ENCODE results near the gene PKD1L1. TPM values are rescaled to one million over a fixed set of nuclear protein-coding genes. Genes with fewer than 3 reads are reported as not detected.
"Not testable (repeated sequence)": the region's sequence is repeated elsewhere in the genome, so short reads cannot be mapped to it uniquely, and the experiment has no call there.

PKD1L1 gene
- total RNA-seq, 2 experiments from 2014 or later, result 0.06 to 0.19 TPM

- ATAC-seq; H3K4me3 Mint-ChIP-seq; H3K27ac Mint-ChIP-seq; DNase-seq; H3K4me1 Mint-ChIP-seq; CTCF ChIA-PET; H3K9me3 Mint-ChIP-seq (ENCODE audit: low read depth); H3K36me3 Mint-ChIP-seq; H3K27me3 Mint-ChIP-seq: not testable (repeated sequence)
Observed at GRCh38 chr7:47751724-47752123, 196.5 kb downstream of the PKD1L1 start.

DNA sequence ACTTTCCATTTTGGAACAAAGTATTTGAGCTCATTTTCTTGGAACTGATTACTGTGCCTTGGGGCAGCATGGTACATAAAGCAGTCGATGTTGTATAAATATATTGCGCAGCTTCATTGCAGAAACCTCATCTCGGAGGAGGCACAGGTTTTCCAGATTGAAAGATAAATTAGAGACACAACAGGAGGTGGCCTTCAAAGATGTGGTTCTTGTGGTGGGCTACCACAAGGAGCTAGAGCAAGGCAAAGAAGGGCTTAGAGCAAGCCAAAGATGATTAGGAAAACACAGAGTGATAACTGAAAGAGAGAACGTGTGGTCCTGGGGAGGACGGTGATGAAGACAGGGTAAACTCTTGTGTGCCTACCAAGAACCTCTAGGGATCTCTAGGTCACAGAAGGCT, 197.2 kb downstream of the PKD1L1 start:
- CTCF ChIA-PET, result interaction anchor here (1.0 kb wide), 1 partner anchor 12 kb away, joined by 3 read pairs; no protein-coding TSS in a partner anchor
- DNase-seq (no peak), ATAC-seq (no peak)
- no peak overlapping the region for H3K27ac Mint-ChIP-seq
- H3K9me3 Mint-ChIP-seq (ENCODE audit: low read depth), result no peaks in the 10 kb centered on the region
- H3K27me3 Mint-ChIP-seq, result peaks cover 2% of the 10 kb centered on the region
- no peaks in the 10 kb centered on the region for H3K36me3 Mint-ChIP-seq
- H3K4me3 Mint-ChIP-seq, result no peak overlapping the region
- peaks cover 3% of the 10 kb centered on the region for H3K4me1 Mint-ChIP-seq

- no peak overlapping the region for H3K27ac Mint-ChIP-seq
- CTCF ChIA-PET, result no interaction called here
- no peaks in the 10 kb centered on the region for H3K9me3 Mint-ChIP-seq (ENCODE audit: low read depth)
- no peaks in the 10 kb centered on the region for H3K36me3 Mint-ChIP-seq
- ATAC-seq (no peak), DNase-seq (no peak)
- peaks cover 5% of the 10 kb centered on the region for H3K27me3 Mint-ChIP-seq
- no peak overlapping the region for H3K4me3 Mint-ChIP-seq
- peaks cover 3% of the 10 kb centered on the region for H3K4me1 Mint-ChIP-seq
Observed at GRCh38 chr7:47748041-47748440, 200.2 kb downstream of the PKD1L1 start.

GRCh38 chr7:47747160-47747559, 201.1 kb downstream of the PKD1L1 start:
- H3K36me3 Mint-ChIP-seq, result no peaks in the 10 kb centered on the region
- ATAC-seq (no peak), DNase-seq (no peak)
- H3K27me3 Mint-ChIP-seq, result peaks cover 5% of the 10 kb centered on the region
- no peak overlapping the region for H3K4me3 Mint-ChIP-seq
- no peak overlapping the region for H3K27ac Mint-ChIP-seq
- H3K4me1 Mint-ChIP-seq, result peaks cover 3% of the 10 kb centered on the region
- CTCF ChIA-PET, result no interaction called here
- H3K9me3 Mint-ChIP-seq (ENCODE audit: low read depth), result no peaks in the 10 kb centered on the region

DNA sequence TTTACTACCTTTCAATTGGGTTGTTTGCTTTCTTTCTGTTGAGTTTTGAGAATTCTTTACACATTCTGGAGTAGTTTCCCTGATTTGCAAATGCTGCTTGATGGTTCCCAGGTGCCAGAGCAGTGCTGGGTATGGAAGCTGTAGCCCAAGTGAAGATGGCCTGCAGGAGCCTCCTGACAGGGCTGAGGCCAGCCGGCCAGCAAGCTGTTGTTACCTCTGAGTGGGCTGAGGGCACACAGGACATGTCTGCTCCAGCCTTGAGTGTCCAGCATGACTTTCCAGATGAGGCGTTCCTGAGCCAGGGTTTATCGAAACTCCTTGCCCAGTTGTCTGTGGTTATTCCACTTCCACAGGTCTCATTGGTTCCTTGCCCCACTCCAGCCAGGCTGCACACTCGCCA, 201.8 kb downstream of the PKD1L1 start:
- Mint-ChIP-seq H3K36me3 (no peaks in the 10 kb centered on the region), H3K27ac (no peak overlapping the region), H3K9me3 (ENCODE audit: low read depth) (no peaks in the 10 kb centered on the region), H3K27me3 (peaks cover 5% of the 10 kb centered on the region), H3K4me3 (no peak overlapping the region), H3K4me1 (peaks cover 3% of the 10 kb centered on the region)
- DNase-seq (no peak), ATAC-seq (no peak)
- CTCF ChIA-PET, result no interaction called here

GRCh38 chr7:47744883-47745282, 203.4 kb downstream of the PKD1L1 start:
- DNase-seq, result no peak
- Mint-ChIP-seq H3K27me3 (peaks cover 5% of the 10 kb centered on the region), H3K36me3 (no peaks in the 10 kb centered on the region), H3K27ac (no peak overlapping the region), H3K4me1 (no peaks in the 10 kb centered on the region), H3K4me3 (no peak overlapping the region), H3K9me3 (ENCODE audit: low read depth) (no peaks in the 10 kb centered on the region)
- CTCF ChIA-PET, result no interaction called here
- ATAC-seq, result no peak

GRCh38 chr7:47743965-47744591, 204.2 kb downstream of the PKD1L1 start:
- peaks cover 5% of the 10 kb centered on the region for H3K27me3 Mint-ChIP-seq
- no peak for DNase-seq
- H3K4me3 Mint-ChIP-seq, result no peak overlapping the region
- H3K36me3 Mint-ChIP-seq, result no peaks in the 10 kb centered on the region
- H3K27ac Mint-ChIP-seq, result no peak overlapping the region
- CTCF ChIA-PET, result no interaction called here
- ATAC-seq, result no peak
- H3K4me1 Mint-ChIP-seq, result no peaks in the 10 kb centered on the region
- H3K9me3 Mint-ChIP-seq (ENCODE audit: low read depth), result no peaks in the 10 kb centered on the region

GRCh38 chr7:47741984-47742383, 206.3 kb downstream of the PKD1L1 start:
- ATAC-seq, result no peak
- no peak for DNase-seq
- CTCF ChIA-PET, result no interaction called here
- H3K27me3 Mint-ChIP-seq, result peaks cover 3% of the 10 kb centered on the region
- H3K27ac Mint-ChIP-seq, result no peak overlapping the region
- no peak overlapping the region for H3K4me3 Mint-ChIP-seq
- H3K9me3 Mint-ChIP-seq (ENCODE audit: low read depth), result no peaks in the 10 kb centered on the region
- H3K36me3 Mint-ChIP-seq, result no peaks in the 10 kb centered on the region
- H3K4me1 Mint-ChIP-seq, result no peaks in the 10 kb centered on the region

DNA sequence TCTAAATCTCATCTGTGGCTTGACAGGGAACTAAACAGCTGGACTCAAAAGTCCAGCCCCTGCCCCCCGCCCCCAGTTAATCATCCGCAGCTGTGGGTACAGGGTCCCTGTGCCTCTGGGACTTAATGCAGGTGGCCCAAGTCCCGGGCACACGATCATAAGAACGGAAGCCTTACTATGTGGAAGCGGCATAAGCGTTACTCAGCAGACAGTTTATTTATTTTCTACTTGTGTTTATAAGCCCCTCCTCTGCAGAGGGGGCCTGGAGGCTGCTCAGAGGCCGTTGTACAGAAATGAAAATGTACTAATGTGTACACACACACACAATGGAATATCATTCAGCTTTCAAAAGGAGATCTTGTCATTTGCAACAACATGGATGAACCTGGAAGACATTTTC, 208.4 kb downstream of the PKD1L1 start:
- CTCF ChIA-PET, result no interaction called here
- Mint-ChIP-seq H3K36me3 (no peaks in the 10 kb centered on the region), H3K27ac (no peak overlapping the region), H3K27me3 (peaks cover 3% of the 10 kb centered on the region), H3K9me3 (ENCODE audit: low read depth) (no peaks in the 10 kb centered on the region), H3K4me1 (no peaks in the 10 kb centered on the region), H3K4me3 (no peak overlapping the region)
- DNase-seq, result no peak
- ATAC-seq, result no peak

DNA sequence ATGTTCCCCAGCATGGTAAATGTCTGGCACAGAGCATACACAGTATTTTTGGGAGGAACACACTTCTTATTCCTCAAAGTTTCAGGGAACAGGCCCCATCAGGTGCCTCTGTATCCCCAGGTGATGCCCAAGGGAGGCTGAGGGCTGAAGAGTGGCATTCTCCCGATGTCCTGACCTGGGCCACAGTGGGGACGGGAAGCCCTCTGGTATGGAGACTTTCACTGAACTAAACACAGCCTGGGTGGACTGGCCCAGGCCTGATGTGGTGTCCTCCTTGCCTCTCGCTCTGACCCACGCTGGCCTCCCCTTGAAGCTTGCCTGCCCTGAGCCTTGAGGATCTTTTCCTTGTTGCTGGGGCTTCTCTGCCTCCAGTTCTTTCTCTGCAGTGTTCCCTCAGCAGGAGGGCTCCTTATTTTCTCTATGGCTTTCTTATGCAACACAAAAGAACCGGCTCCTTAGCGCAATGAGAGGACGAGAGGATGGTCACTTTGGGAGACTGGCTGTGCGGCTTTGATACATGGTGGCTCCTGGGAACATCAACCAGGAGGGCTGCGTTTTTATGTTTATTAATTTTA, 208.9 kb downstream of the PKD1L1 start:
- DNase-seq (no peak), ATAC-seq (no peak)
- Mint-ChIP-seq H3K27ac (no peak overlapping the region), H3K4me1 (no peaks in the 10 kb centered on the region), H3K9me3 (ENCODE audit: low read depth) (no peaks in the 10 kb centered on the region), H3K4me3 (no peak overlapping the region), H3K36me3 (no peaks in the 10 kb centered on the region), H3K27me3 (peaks cover 3% of the 10 kb centered on the region)
- CTCF ChIA-PET, result no interaction called here

GRCh38 chr7:47738563-47739166, 209.6 kb downstream of the PKD1L1 start:
- no peaks in the 10 kb centered on the region for H3K9me3 Mint-ChIP-seq (ENCODE audit: low read depth)
- H3K27me3 Mint-ChIP-seq, result no peaks in the 10 kb centered on the region
- DNase-seq, result no peak
- H3K4me3 Mint-ChIP-seq, result no peak overlapping the region
- no peak overlapping the region for H3K27ac Mint-ChIP-seq
- CTCF ChIA-PET, result no interaction called here
- H3K4me1 Mint-ChIP-seq, result no peaks in the 10 kb centered on the region
- H3K36me3 Mint-ChIP-seq, result no peaks in the 10 kb centered on the region
- ATAC-seq, result no peak

DNA sequence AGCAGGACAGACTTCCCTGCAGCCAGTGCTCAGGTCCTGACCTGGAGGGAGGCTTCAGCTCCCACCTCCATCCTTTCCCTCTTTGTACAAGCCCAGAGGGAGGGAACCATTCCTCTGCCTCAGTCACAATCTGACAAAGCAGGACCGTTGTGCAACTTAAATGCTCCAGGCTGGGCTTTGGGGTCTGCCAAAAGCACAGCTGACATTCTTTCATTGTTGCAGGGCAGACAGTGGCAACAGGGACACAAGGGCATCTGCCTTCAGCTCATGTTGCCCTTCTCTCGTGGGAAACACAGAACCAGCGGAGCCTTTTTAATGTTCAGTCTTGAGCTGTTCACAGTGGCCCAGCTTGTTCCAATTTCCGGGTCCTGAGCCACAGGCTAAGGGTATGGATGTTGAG, 210.7 kb downstream of the PKD1L1 start:
- CTCF ChIA-PET, result no interaction called here
- Mint-ChIP-seq H3K4me1 (no peaks in the 10 kb centered on the region), H3K27ac (no peak overlapping the region), H3K27me3 (no peaks in the 10 kb centered on the region), H3K4me3 (no peak overlapping the region), H3K36me3 (no peaks in the 10 kb centered on the region), H3K9me3 (ENCODE audit: low read depth) (no peaks in the 10 kb centered on the region)
- no peak for DNase-seq
- no peak for ATAC-seq

DNA sequence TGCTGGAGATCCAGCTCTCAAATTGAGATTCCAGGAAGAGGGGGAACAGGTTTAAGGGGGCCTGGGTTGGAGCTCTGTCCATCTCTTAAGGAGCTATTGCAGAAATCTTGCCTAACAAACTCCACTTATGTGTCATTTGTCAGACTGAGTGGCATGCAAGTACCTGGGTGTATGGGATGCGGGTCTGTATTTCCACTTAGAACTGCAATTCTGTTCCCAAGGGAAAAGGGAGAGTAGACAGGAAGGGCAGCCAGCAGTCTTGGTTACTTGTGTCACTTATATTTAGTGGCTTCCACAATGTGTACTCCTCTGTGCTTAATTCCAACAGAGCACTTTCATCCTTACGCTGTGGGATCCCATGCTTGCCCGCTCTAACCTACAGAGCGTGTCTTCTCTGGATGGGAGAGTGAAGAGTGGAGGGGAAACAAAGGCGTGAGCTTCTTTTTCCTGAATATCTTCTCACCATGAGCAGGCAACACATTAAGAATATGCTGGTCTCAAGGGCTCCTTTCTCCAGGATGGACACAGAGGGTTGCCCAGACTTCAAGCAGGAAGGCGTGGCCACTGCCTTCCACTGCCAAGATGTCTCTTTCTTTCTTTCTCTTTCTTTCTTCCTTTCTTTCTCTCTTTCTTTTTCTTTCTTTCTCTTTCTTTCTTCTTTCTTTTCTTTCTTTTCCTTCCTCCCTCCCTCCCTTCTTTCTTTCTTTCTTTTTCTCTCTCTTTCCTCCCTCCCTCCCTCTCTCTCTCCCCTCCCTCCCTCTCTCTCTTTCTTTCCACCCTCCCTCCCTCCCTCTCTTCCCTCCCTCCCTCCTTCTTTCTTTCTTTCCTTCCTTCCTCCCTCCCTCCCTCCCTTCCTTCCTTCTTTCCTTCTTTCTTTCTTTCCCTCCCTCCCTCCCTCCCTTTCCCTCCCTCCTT, 212.6 kb downstream of the PKD1L1 start:
- no peaks in the 10 kb centered on the region for H3K36me3 Mint-ChIP-seq
- no peaks in the 10 kb centered on the region for H3K9me3 Mint-ChIP-seq (ENCODE audit: low read depth)
- no peak overlapping the region for H3K4me3 Mint-ChIP-seq
- CTCF ChIA-PET, result no interaction called here
- H3K27ac Mint-ChIP-seq, result no peak overlapping the region
- DNase-seq (no peak), ATAC-seq (no peak)
- no peaks in the 10 kb centered on the region for H3K27me3 Mint-ChIP-seq
- no peaks in the 10 kb centered on the region for H3K4me1 Mint-ChIP-seq

DNA sequence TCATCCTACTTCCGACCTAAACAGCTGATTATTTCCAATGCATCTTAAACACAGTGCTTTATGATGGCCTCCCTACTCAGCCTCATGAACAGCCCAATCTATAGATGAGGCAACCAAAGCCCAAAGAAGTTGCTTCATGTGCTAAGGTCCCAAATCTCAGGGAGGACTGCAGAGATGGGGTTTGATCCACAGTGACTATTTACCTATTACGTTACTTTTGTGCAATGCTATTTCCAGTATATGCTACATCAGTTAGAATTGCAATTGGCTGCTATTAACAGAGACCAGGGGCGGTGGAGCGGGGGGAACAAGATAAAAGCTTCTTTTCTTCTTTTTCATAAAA, 213.3 kb downstream of the PKD1L1 start:
- Mint-ChIP-seq H3K36me3 (no peaks in the 10 kb centered on the region), H3K27me3 (no peaks in the 10 kb centered on the region), H3K27ac (no peak overlapping the region), H3K9me3 (ENCODE audit: low read depth) (no peaks in the 10 kb centered on the region), H3K4me1 (no peaks in the 10 kb centered on the region), H3K4me3 (no peak overlapping the region)
- ATAC-seq (no peak), DNase-seq (no peak)
- CTCF ChIA-PET, result no interaction called here
